ENCODE measurements around the gene MAPK7.

Gene MAPK7

GRCh38 chr17:19378416-19379360, at the start of gene MAPK7:
Gene MAPK7, plus strand, starts transcription at chr17:19378498. Its CDS starts 403 bp downstream, at chr17:19378901.
- Histone ChIP-seq H3K27me3 (ENCODE audit: control insufficient read depth in 1 of 2, insufficient read depth in 2 of 2, low read length in 2 of 2) (no peaks in the 10 kb centered on the region), H3K27ac (ENCODE audit: low read depth, low read length) (peak within 1 kb of the TSS; percentile 97), H3K4me1 (ENCODE audit: control insufficient read depth in 1 of 2, insufficient read depth in 2 of 2, low read length in 2 of 2) (peaks cover 15 to 18% of the 10 kb centered on the region in 2 donors)

GRCh38 chr17:19329136-19329535, 49.2 kb upstream of the MAPK7 start:
- H3K4me1 ChIP-seq (ENCODE audit: control insufficient read depth in 1 of 2, insufficient read depth in 2 of 2, low read length in 2 of 2), result no peaks in the 10 kb centered on the region
- peaks cover 0 to 7% of the 10 kb centered on the region in 2 donors for H3K36me3 ChIP-seq (ENCODE audit: control insufficient read depth in 1 of 2, insufficient read depth in 2 of 2, low read length in 2 of 2)
- H3K27ac ChIP-seq (ENCODE audit: low read depth, low read length), result no peak overlapping the region
- peaks cover 0 to 7% of the 10 kb centered on the region in 2 donors for H3K9me3 ChIP-seq (ENCODE audit: control insufficient read depth in 1 of 2, low read length in 2 of 2)
- H3K4me3 ChIP-seq (ENCODE audit: low read depth in 1 of 2, low read length in 2 of 2), result no peak overlapping the region
- H3K9ac ChIP-seq (ENCODE audit: low read depth in 1 of 2, low read length in 2 of 2), result no peak overlapping the region
- H3K27me3 ChIP-seq (ENCODE audit: control insufficient read depth in 1 of 2, insufficient read depth in 2 of 2, low read length in 2 of 2), result no peaks in the 10 kb centered on the region

More at GRCh38 chr17:19378416-19379360, at the start of gene MAPK7:
- Histone ChIP-seq H3K4me3 (ENCODE audit: low read depth in 1 of 2, low read length in 2 of 2) (peak within 1 kb of the TSS; percentile 78 to 91), H3K36me3 (ENCODE audit: control insufficient read depth in 1 of 2, insufficient read depth in 2 of 2, low read length in 2 of 2) (peaks cover 26 to 42% of the 10 kb centered on the region in 2 donors), H3K9ac (ENCODE audit: low read depth in 1 of 2, low read length in 2 of 2) (peak within 1 kb of the TSS; percentile 76 to 92), H3K9me3 (ENCODE audit: control insufficient read depth in 1 of 2, low read length in 2 of 2) (no peaks in the 10 kb centered on the region)

GRCh38 chr17:19329839-19330238, 48.5 kb upstream of the MAPK7 start:
- Histone ChIP-seq H3K27ac (ENCODE audit: low read depth, low read length) (no peak overlapping the region), H3K4me1 (ENCODE audit: control insufficient read depth in 1 of 2, insufficient read depth in 2 of 2, low read length in 2 of 2) (no peaks in the 10 kb centered on the region), H3K9me3 (ENCODE audit: control insufficient read depth in 1 of 2, low read length in 2 of 2) (peaks cover 0 to 7% of the 10 kb centered on the region in 2 donors), H3K36me3 (ENCODE audit: control insufficient read depth in 1 of 2, insufficient read depth in 2 of 2, low read length in 2 of 2) (peaks cover 0 to 7% of the 10 kb centered on the region in 2 donors), H3K9ac (ENCODE audit: low read depth in 1 of 2, low read length in 2 of 2) (no peak overlapping the region), H3K27me3 (ENCODE audit: control insufficient read depth in 1 of 2, insufficient read depth in 2 of 2, low read length in 2 of 2) (no peaks in the 10 kb centered on the region), H3K4me3 (ENCODE audit: low read depth in 1 of 2, low read length in 2 of 2) (no peak overlapping the region)

GRCh38 chr17:19330271-19330670, 48.0 kb upstream of the MAPK7 start:
- H3K4me3 ChIP-seq (ENCODE audit: low read depth in 1 of 2, low read length in 2 of 2), result no peak overlapping the region
- no peaks in the 10 kb centered on the region for H3K4me1 ChIP-seq (ENCODE audit: control insufficient read depth in 1 of 2, insufficient read depth in 2 of 2, low read length in 2 of 2)
- H3K27me3 ChIP-seq (ENCODE audit: control insufficient read depth in 1 of 2, insufficient read depth in 2 of 2, low read length in 2 of 2), result no peaks in the 10 kb centered on the region
- H3K9me3 ChIP-seq (ENCODE audit: control insufficient read depth in 1 of 2, low read length in 2 of 2), result peaks cover 0 to 4% of the 10 kb centered on the region in 2 donors
- peaks cover 0 to 7% of the 10 kb centered on the region in 2 donors for H3K36me3 ChIP-seq (ENCODE audit: control insufficient read depth in 1 of 2, insufficient read depth in 2 of 2, low read length in 2 of 2)
- H3K9ac ChIP-seq (ENCODE audit: low read depth in 1 of 2, low read length in 2 of 2), result no peak overlapping the region
- H3K27ac ChIP-seq (ENCODE audit: low read depth, low read length), result no peak overlapping the region

GRCh38 chr17:19331134-19331533, 47.2 kb upstream of the MAPK7 start:
- Histone ChIP-seq H3K9ac (ENCODE audit: low read depth in 1 of 2, low read length in 2 of 2) (no peak overlapping the region), H3K27ac (ENCODE audit: low read depth, low read length) (no peak overlapping the region)

GRCh38 chr17:19331543-19332245, 46.6 kb upstream of the MAPK7 start:
- Histone ChIP-seq H3K27ac (ENCODE audit: low read depth, low read length) (no peak overlapping the region), H3K4me1 (ENCODE audit: control insufficient read depth in 1 of 2, insufficient read depth in 2 of 2, low read length in 2 of 2) (no peaks in the 10 kb centered on the region), H3K9me3 (ENCODE audit: control insufficient read depth in 1 of 2, low read length in 2 of 2) (no peaks in the 10 kb centered on the region), H3K36me3 (ENCODE audit: control insufficient read depth in 1 of 2, insufficient read depth in 2 of 2, low read length in 2 of 2) (peaks cover 0 to 7% of the 10 kb centered on the region in 2 donors), H3K27me3 (ENCODE audit: control insufficient read depth in 1 of 2, insufficient read depth in 2 of 2, low read length in 2 of 2) (no peaks in the 10 kb centered on the region), H3K9ac (ENCODE audit: low read depth in 1 of 2, low read length in 2 of 2) (no peak overlapping the region), H3K4me3 (ENCODE audit: low read depth in 1 of 2, low read length in 2 of 2) (no peak overlapping the region)

More at GRCh38 chr17:19331134-19331533, 47.2 kb upstream of the MAPK7 start:
- no peaks in the 10 kb centered on the region for H3K4me1 ChIP-seq (ENCODE audit: control insufficient read depth in 1 of 2, insufficient read depth in 2 of 2, low read length in 2 of 2)
- H3K4me3 ChIP-seq (ENCODE audit: low read depth in 1 of 2, low read length in 2 of 2), result no peak overlapping the region
- H3K36me3 ChIP-seq (ENCODE audit: control insufficient read depth in 1 of 2, insufficient read depth in 2 of 2, low read length in 2 of 2), result peaks cover 0 to 7% of the 10 kb centered on the region in 2 donors
- no peaks in the 10 kb centered on the region for H3K9me3 ChIP-seq (ENCODE audit: control insufficient read depth in 1 of 2, low read length in 2 of 2)
- no peaks in the 10 kb centered on the region for H3K27me3 ChIP-seq (ENCODE audit: control insufficient read depth in 1 of 2, insufficient read depth in 2 of 2, low read length in 2 of 2)

GRCh38 chr17:19332371-19333131, 45.7 kb upstream of the MAPK7 start:
- Histone ChIP-seq H3K4me1 (ENCODE audit: control insufficient read depth in 1 of 2, insufficient read depth in 2 of 2, low read length in 2 of 2) (no peaks in the 10 kb centered on the region), H3K27ac (ENCODE audit: low read depth, low read length) (no peak overlapping the region), H3K9ac (ENCODE audit: low read depth in 1 of 2, low read length in 2 of 2) (no peak overlapping the region), H3K27me3 (ENCODE audit: control insufficient read depth in 1 of 2, insufficient read depth in 2 of 2, low read length in 2 of 2) (no peaks in the 10 kb centered on the region), H3K4me3 (ENCODE audit: low read depth in 1 of 2, low read length in 2 of 2) (no peak overlapping the region), H3K36me3 (ENCODE audit: control insufficient read depth in 1 of 2, insufficient read depth in 2 of 2, low read length in 2 of 2) (peaks cover 0 to 7% of the 10 kb centered on the region in 2 donors), H3K9me3 (ENCODE audit: control insufficient read depth in 1 of 2, low read length in 2 of 2) (no peaks in the 10 kb centered on the region)

- H3K27ac ChIP-seq (ENCODE audit: low read depth, low read length), result no peak overlapping the region
- H3K27me3 ChIP-seq (ENCODE audit: control insufficient read depth in 1 of 2, insufficient read depth in 2 of 2, low read length in 2 of 2), result no peaks in the 10 kb centered on the region
- H3K9ac ChIP-seq (ENCODE audit: low read depth in 1 of 2, low read length in 2 of 2), result no peak overlapping the region
- no peak overlapping the region for H3K4me3 ChIP-seq (ENCODE audit: low read depth in 1 of 2, low read length in 2 of 2)
- no peaks in the 10 kb centered on the region for H3K9me3 ChIP-seq (ENCODE audit: control insufficient read depth in 1 of 2, low read length in 2 of 2)
- peaks cover 0 to under 1% of the 10 kb centered on the region in 2 donors for H3K4me1 ChIP-seq (ENCODE audit: control insufficient read depth in 1 of 2, insufficient read depth in 2 of 2, low read length in 2 of 2)
- peaks cover 0 to 7% of the 10 kb centered on the region in 2 donors for H3K36me3 ChIP-seq (ENCODE audit: control insufficient read depth in 1 of 2, insufficient read depth in 2 of 2, low read length in 2 of 2)
Observed at GRCh38 chr17:19333132-19333440, 45.2 kb upstream of the MAPK7 start.

GRCh38 chr17:19333736-19334290, 44.5 kb upstream of the MAPK7 start:
- H3K9me3 ChIP-seq (ENCODE audit: control insufficient read depth in 1 of 2, low read length in 2 of 2), result no peaks in the 10 kb centered on the region
- H3K4me3 ChIP-seq (ENCODE audit: low read depth in 1 of 2, low read length in 2 of 2), result no peak overlapping the region
- H3K27ac ChIP-seq (ENCODE audit: low read depth, low read length), result no peak overlapping the region
- peaks cover 0 to 5% of the 10 kb centered on the region in 2 donors for H3K4me1 ChIP-seq (ENCODE audit: control insufficient read depth in 1 of 2, insufficient read depth in 2 of 2, low read length in 2 of 2)
- no peak overlapping the region for H3K9ac ChIP-seq (ENCODE audit: low read depth in 1 of 2, low read length in 2 of 2)
- H3K36me3 ChIP-seq (ENCODE audit: control insufficient read depth in 1 of 2, insufficient read depth in 2 of 2, low read length in 2 of 2), result peaks cover 0 to 7% of the 10 kb centered on the region in 2 donors
- H3K27me3 ChIP-seq (ENCODE audit: control insufficient read depth in 1 of 2, insufficient read depth in 2 of 2, low read length in 2 of 2), result no peaks in the 10 kb centered on the region

Measured in duodenal mucosa (tissue), 2 donors.